ENCODE results near the gene PRKAR1B. TPM values are rescaled to one million over a fixed set of nuclear protein-coding genes. Genes with fewer than 3 reads are reported as not detected.

PRKAR1B gene
- total and polyA plus RNA-seq, 7 donors, result 9.5 to 26.6 (median 11.4) TPM

DNA sequence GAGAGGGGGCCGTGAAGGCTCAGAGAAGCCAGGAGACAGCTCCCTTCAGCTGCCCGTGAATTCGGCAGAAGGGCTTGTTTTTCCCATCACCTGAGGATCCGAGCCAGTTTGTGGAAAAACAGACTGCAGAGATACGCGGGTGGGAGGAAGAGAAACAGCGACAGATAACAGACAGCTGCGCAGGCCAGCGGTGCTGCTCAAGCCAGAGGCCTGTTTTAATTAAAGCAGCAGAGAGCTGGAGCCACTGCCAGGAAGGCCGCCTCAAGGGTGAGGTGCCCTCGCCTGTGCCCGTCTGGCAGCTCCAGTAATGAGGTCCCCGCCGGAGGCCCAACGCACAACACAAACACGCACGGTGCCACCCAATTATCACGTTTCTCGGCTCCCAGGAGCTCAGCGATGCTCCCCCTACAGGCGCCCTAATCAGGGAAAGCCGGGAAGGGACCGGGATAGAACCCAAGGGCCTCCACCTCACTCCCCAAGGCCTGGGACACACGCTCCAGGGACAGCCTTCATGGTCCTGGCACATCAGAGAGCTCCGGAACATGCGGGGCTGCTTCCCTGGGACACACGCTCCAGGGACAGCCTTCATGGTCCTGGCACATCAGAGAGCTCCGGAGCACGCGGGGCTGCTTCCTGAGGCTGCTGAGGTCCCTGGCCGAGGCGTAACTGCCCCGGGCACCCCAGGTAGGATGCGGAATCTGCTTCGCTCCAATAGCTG lies 61.2 kb downstream of the PRKAR1B start:
- Histone ChIP-seq H3K27ac (peak overlapping the region; percentile 75 to 93 (median 82)), H3K27me3 (no peaks in the 10 kb centered on the region), H3K4me1 (peaks cover 0 to 66% (median 59%) of the 10 kb centered on the region in 4 donors), H3K36me3 (no peaks in the 10 kb centered on the region), H3K4me3 (peak overlapping the region in 2 of 4 donors; percentile 8 to 13), H3K9me3 (no peaks in the 10 kb centered on the region)
- intact Hi-C loops (cut with DNase I), result loop anchor here (5.0 kb wide), 2 partner anchors 61 to 149 kb away; partner anchors contain the start of genes DNAAF5, PDGFA and PRKAR1B
- 86 to 91% methylated on average over 35 of the region's 35 CpGs for WGBS, 2 donors
- DNase-seq, result peak; percentile 86
- TF ChIP-seq POLR2AphosphoS5 (IDR thresholded peaks at IDR 0.05) (peak in 2 of 4 donors; percentile 18 to 33), POLR2A (IDR thresholded peaks at IDR 0.05) (no peak), EP300 (IDR thresholded peaks at IDR 0.05) (no peak)
- TF ChIP-seq, protein P1, sequence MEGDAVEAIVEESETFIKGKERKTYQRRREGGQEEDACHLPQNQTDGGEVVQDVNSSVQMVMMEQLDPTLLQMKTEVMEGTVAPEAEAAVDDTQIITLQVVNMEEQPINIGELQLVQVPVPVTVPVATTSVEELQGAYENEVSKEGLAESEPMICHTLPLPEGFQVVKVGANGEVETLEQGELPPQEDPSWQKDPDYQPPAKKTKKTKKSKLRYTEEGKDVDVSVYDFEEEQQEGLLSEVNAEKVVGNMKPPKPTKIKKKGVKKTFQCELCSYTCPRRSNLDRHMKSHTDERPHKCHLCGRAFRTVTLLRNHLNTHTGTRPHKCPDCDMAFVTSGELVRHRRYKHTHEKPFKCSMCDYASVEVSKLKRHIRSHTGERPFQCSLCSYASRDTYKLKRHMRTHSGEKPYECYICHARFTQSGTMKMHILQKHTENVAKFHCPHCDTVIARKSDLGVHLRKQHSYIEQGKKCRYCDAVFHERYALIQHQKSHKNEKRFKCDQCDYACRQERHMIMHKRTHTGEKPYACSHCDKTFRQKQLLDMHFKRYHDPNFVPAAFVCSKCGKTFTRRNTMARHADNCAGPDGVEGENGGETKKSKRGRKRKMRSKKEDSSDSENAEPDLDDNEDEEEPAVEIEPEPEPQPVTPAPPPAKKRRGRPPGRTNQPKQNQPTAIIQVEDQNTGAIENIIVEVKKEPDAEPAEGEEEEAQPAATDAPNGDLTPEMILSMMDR (IDR thresholded peaks at IDR 0.05), result peak in 2 of 4 experiments; percentile 36 to 43

DNA sequence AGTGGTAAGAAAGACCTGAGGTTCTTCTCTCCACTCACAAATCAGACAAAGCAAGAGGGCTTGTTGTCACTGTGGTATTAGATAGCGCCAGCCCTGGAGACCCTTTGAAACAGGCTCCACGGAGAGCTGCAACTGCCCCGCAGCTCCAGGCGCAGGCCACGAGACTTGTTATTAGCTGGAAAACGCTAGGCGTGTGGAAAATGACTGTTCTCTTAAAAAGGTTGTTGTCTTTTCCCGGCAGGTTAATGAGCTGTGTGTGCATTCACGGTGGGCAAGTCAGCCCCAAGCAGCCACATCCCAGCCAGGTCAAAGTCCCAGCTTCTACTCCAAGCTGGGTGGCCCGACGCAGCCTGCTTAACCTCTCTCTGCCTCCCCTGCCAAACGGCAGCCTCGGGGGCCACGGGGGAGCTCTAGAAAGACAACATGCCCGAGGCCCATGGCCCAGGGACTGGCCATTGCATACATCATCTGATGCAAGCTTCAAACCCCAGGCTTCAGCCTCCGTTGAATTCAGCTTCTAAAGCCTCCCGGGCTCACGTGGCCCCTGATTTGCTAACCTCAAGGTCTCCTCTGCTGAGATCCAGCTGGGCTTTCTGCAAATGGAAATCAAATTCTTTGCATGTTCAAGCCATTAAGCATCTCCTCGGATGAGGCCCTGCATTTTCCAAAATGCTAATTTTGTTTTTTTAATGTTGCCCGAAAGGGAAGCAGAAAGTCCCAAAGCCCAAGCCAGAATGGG lies 61.9 kb downstream of the PRKAR1B start:
- H3K36me3 ChIP-seq, result no peaks in the 10 kb centered on the region
- TF ChIP-seq, protein P1 (IDR thresholded peaks at IDR 0.05), result no peak
- TF ChIP-seq POLR2AphosphoS5 (IDR thresholded peaks at IDR 0.05) (no peak), EP300 (IDR thresholded peaks at IDR 0.05) (no peak), POLR2A (IDR thresholded peaks at IDR 0.05) (no peak)
- H3K9me3 ChIP-seq, result no peaks in the 10 kb centered on the region
- peak overlapping the region; percentile 75 to 93 (median 82) for H3K27ac ChIP-seq
- H3K27me3 ChIP-seq, result no peaks in the 10 kb centered on the region
- peak overlapping the region in 2 of 4 donors; percentile 8 to 13 for H3K4me3 ChIP-seq
- intact Hi-C loops (cut with DNase I), result loop anchor here (1.0 to 5.0 kb wide), 3 partner anchors 62 to 148 kb away; partner anchors contain the start of genes DNAAF5, PDGFA and PRKAR1B
- peak; percentile 76 for DNase-seq
- H3K4me1 ChIP-seq, result peaks cover 0 to 66% (median 59%) of the 10 kb centered on the region in 4 donors
- WGBS, 2 donors, result 82 to 89% methylated on average over 20 of the region's 20 CpGs

DNA sequence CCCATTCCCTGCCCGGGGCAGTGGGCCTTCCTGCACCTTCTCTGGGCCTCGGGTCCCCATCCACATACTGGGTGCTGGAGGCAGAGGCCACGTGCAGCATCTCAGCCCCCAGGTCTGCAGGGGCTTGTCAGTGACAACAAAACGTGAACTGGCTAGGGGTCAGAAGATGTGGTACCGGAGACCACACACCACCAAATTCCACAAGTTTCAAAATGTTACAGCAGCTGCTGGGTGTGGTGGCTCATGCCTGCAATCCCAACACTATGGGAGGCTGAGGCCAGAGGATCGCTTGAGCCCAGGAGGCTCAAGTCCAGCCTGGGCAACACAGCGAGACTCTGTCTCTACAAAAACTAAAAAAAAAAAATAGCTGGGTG lies 62.7 kb downstream of the PRKAR1B start:
- Histone ChIP-seq H3K4me1 (peaks cover 0 to 70% (median 59%) of the 10 kb centered on the region in 4 donors), H3K27me3 (no peaks in the 10 kb centered on the region), H3K4me3 (no peak overlapping the region), H3K27ac (peak overlapping the region; percentile 75 to 93 (median 82)), H3K9me3 (no peaks in the 10 kb centered on the region), H3K36me3 (no peaks in the 10 kb centered on the region)
- intact Hi-C loops (cut with DNase I), result loop anchor here (1.0 kb wide), 1 partner anchor 109 kb away; no protein-coding TSS in a partner anchor
- TF ChIP-seq POLR2AphosphoS5 (IDR thresholded peaks at IDR 0.05), result no peak
- no peak for TF ChIP-seq POLR2A (IDR thresholded peaks at IDR 0.05)
- no peak for TF ChIP-seq EP300 (IDR thresholded peaks at IDR 0.05)
- TF ChIP-seq, protein P1 (IDR thresholded peaks at IDR 0.05), result no peak
- WGBS, 2 donors, result 94% methylated on average over 7 of the region's 7 CpGs
- DNase-seq, result peak; percentile 54

DNA sequence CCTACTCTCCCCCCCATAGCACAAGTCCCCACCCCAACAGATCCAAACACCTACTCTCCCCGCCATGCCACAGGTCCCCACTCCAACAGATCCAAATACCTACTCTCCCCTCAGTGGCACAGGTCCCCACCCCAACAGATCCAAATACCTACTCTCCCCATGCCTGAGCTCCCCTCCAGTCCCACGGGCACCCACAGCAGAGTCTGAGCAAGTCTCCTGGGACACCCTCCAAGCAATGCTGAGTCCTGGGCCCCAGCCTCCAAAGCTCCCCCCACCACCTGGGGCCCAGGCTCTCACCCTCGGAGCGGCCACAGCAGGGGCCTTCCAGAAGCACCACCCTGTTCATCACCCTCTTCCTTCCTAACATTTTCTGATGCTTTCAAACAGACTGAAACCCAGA lies 64.5 kb downstream of the PRKAR1B start:
- H3K9me3 ChIP-seq, result no peaks in the 10 kb centered on the region
- intact Hi-C loops (cut with DNase I), result no loop called here
- no peaks in the 10 kb centered on the region for H3K27me3 ChIP-seq
- H3K36me3 ChIP-seq, result no peaks in the 10 kb centered on the region
- peak; percentile 37 for DNase-seq
- no peak for TF ChIP-seq POLR2A (IDR thresholded peaks at IDR 0.05)
- no peak overlapping the region for H3K4me3 ChIP-seq
- peaks cover 0 to 70% (median 57%) of the 10 kb centered on the region in 4 donors for H3K4me1 ChIP-seq
- 95 to 96% methylated on average over 4 of the region's 4 CpGs for WGBS, 2 donors
- H3K27ac ChIP-seq, result peak overlapping the region in 2 of 4 donors; percentile 12 to 93

DNA sequence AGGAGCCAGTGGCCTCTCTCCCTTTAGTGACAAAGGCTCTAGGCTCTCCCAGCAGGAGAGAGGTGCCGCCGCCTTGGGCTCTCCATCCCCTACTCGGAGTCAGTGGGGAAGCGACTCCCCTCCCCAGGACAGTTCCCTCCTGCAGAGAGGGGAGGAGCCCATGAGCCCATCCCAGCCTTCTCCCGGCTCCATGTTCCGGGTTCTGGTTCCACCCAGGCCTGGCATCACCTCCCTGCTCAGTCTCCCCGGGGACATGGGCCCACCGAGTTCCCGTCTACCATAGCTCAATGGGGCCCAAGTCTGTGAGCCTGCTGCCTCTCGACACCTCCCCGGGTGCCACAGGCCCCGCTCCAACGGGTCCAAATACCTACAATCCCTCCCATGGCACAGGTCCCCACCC lies 67.1 kb downstream of the PRKAR1B start:
- intact Hi-C loops (cut with DNase I), result no loop called here
- WGBS, 2 donors, result 96 to 97% methylated on average over 13 of the region's 13 CpGs
- no peak for DNase-seq
- TF ChIP-seq POLR2AphosphoS5 (IDR thresholded peaks at IDR 0.05) (no peak), POLR2A (IDR thresholded peaks at IDR 0.05) (no peak)
- no peaks in the 10 kb centered on the region for H3K36me3 ChIP-seq
- H3K4me3 ChIP-seq, result no peak overlapping the region
- H3K27ac ChIP-seq, result no peak overlapping the region
- no peaks in the 10 kb centered on the region for H3K9me3 ChIP-seq
- H3K4me1 ChIP-seq, result peaks cover 0 to 50% (median 39%) of the 10 kb centered on the region in 4 donors
- H3K27me3 ChIP-seq, result no peaks in the 10 kb centered on the region

All from sigmoid colon (tissue), 7 donors.